ENCODE results near the gene KSR2. TPM values are rescaled to one million over a fixed set of nuclear protein-coding genes. Genes with fewer than 3 reads are reported as not detected.

Gene KSR2
- total and polyA plus RNA-seq, 2 donors (not counting 3 experiments of a cell fraction or from before 2014, with no cell fraction given), result 2.1 to 5.2 TPM

DNA sequence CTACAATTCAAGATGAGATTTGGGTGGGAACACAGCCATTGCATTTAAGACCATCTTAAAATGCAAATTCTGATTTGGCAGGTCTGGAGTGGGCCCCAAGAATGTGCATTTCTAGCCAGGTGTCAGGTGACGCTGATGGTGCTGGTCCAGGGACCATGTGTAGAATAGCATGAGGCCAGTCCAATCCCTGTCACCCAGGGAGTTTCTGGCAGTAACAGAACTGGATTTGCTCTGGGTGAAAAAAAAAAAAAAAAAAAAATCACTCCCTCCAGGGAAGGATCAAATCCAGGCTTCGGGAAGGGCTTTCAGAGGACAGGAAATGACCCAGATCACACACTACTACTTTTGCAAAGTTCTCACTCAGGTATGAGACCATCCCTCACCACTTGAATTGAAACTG is 394.1 kb downstream of the KSR2 start:
- H3K9me3 ChIP-seq (replicated peaks; ENCODE audit: control insufficient read depth, insufficient read depth, low read length), result no peaks in the 10 kb centered on the region
- H3K36me3 ChIP-seq (ENCODE audit: control insufficient read depth in 2 of 2, extremely low read depth in 1 of 2, insufficient read depth in 2 of 2, low read length in 2 of 2), result no peaks in the 10 kb centered on the region
- H3K9ac ChIP-seq (replicated peaks; ENCODE audit: extremely low read depth, insufficient read depth, low read length), result no peak overlapping the region
- DNase-seq (ENCODE audit: low read depth, low spot score), result no peak
- POLR2A ChIA-PET, result no interaction called here
- no peak for FAIRE-seq
- no peaks in the 10 kb centered on the region for H3K27me3 ChIP-seq (ENCODE audit: control insufficient read depth in 2 of 2, insufficient read depth in 2 of 2, low read length in 2 of 2)
- intact Hi-C loops (cut with micrococcal nuclease), result no loop called here
- dilution Hi-C loops (cut with MboI; ENCODE audit: extremely low pct_ligation_motif_present, low sequenced_read_pairs), result no loop called here
- H2AFZ ChIP-seq (ENCODE audit: low read depth, low read length), result no peak overlapping the region
- H3K4me3 ChIP-seq (replicated peaks in 1 of 3; ENCODE audit: insufficient read depth in 1 of 3, low read depth in 1 of 3, low read length in 3 of 3), result no peak overlapping the region
- H4K20me1 ChIP-seq (replicated peaks; ENCODE audit: control insufficient read depth, extremely low read depth, insufficient read depth, low read length), result no peaks in the 10 kb centered on the region
- H3K79me2 ChIP-seq (ENCODE audit: control insufficient read depth, insufficient read depth, low read length), result no peaks in the 10 kb centered on the region
- H3K27ac ChIP-seq (ENCODE audit: insufficient read depth, low read depth, low read length), result no peak overlapping the region
- TF ChIP-seq POLR2A (IDR thresholded peaks at IDR 0.05; ENCODE audit: low read depth, low read length), result no peak
- no peaks in the 10 kb centered on the region for H3K9me1 ChIP-seq (replicated peaks; ENCODE audit: control insufficient read depth, extremely low read depth, insufficient read depth, low read length)
- no TSS peak for BruUV-seq (replicated peaks)
- H3K4me1 ChIP-seq (ENCODE audit: control insufficient read depth, extremely low read depth, insufficient read depth, low read length), result no peaks in the 10 kb centered on the region
- no peak overlapping the region for H3K4me2 ChIP-seq (ENCODE audit: insufficient read depth, low read length)
- CTCF ChIA-PET, result interaction anchor here (1.3 to 3.1 kb wide), 2 partner anchors 14 to 208 kb away, joined by 6 to 26 read pairs; no protein-coding TSS in a partner anchor

DNA sequence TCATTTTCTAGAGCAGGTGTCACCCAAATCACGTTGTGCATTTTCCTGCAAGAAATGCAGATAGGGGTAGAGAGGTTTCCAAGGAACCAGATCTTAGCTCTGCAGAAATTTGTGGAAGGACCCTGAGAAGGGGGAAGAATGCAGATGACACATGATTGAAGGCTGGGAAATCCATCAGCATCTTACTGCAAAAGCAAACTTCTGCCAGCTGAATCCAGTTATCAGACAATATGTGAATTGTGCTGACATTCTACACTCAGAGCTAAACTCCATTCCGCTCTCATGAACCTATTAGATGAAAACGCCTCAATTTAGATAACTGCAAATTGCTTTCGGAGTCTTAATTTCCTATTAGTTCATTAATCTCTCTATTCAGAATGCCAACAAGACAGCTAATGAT is 396.0 kb downstream of the KSR2 start:
- FAIRE-seq, result no peak
- DNase-seq (ENCODE audit: low read depth, low spot score), result no peak

More for the DNA sequence above, 396.0 kb downstream of the KSR2 start:
- no peaks in the 10 kb centered on the region for H3K27me3 ChIP-seq (ENCODE audit: control insufficient read depth in 2 of 2, insufficient read depth in 2 of 2, low read length in 2 of 2)
- no peaks in the 10 kb centered on the region for H3K79me2 ChIP-seq (ENCODE audit: control insufficient read depth, insufficient read depth, low read length)
- ChIA-PET CTCF (interaction anchor here (0.7 to 1.5 kb wide), 5 partner anchors 9 to 206 kb away, joined by 3 to 9 read pairs (median 5); no protein-coding TSS in a partner anchor), POLR2A (no interaction called here)
- H3K4me1 ChIP-seq (ENCODE audit: control insufficient read depth, extremely low read depth, insufficient read depth, low read length), result no peaks in the 10 kb centered on the region
- H3K9me3 ChIP-seq (replicated peaks; ENCODE audit: control insufficient read depth, insufficient read depth, low read length), result no peaks in the 10 kb centered on the region
- no peak for TF ChIP-seq JUN (IDR thresholded peaks at IDR 0.05; ENCODE audit: borderline replicate concordance, insufficient read depth, insufficient read length, low read depth)
- H3K4me3 ChIP-seq (replicated peaks in 1 of 3; ENCODE audit: insufficient read depth in 1 of 3, low read depth in 1 of 3, low read length in 3 of 3), result no peak overlapping the region
- no peak overlapping the region for H2AFZ ChIP-seq (ENCODE audit: low read depth, low read length)
- no TSS peak for BruUV-seq (replicated peaks)
- H4K20me1 ChIP-seq (replicated peaks; ENCODE audit: control insufficient read depth, extremely low read depth, insufficient read depth, low read length), result no peaks in the 10 kb centered on the region
- H3K36me3 ChIP-seq (ENCODE audit: control insufficient read depth in 2 of 2, extremely low read depth in 1 of 2, insufficient read depth in 2 of 2, low read length in 2 of 2), result no peaks in the 10 kb centered on the region
- H3K27ac ChIP-seq (ENCODE audit: insufficient read depth, low read depth, low read length), result no peak overlapping the region
- intact Hi-C loops (cut with micrococcal nuclease) (no loop called here), dilution Hi-C loops (cut with MboI; ENCODE audit: extremely low pct_ligation_motif_present, low sequenced_read_pairs) (no loop called here)
- H3K9ac ChIP-seq (replicated peaks; ENCODE audit: extremely low read depth, insufficient read depth, low read length), result no peak overlapping the region
- H3K9me1 ChIP-seq (replicated peaks; ENCODE audit: control insufficient read depth, extremely low read depth, insufficient read depth, low read length), result no peaks in the 10 kb centered on the region
- no peak overlapping the region for H3K4me2 ChIP-seq (ENCODE audit: insufficient read depth, low read length)

Measured in endothelial cell of umbilical vein (primary cell).